ENCODE measurements around the gene COG1. TPM values are rescaled to one million over a fixed set of nuclear protein-coding genes. Genes with fewer than 3 reads are reported as not detected.

Gene COG1
- total and polyA plus RNA-seq, 2 donors (not counting 3 experiments of a cell fraction or from before 2014, with no cell fraction given) = 26.2 to 39.0 TPM

- DNase-seq (ENCODE audit: low read depth, low spot score) (no peak), FAIRE-seq (no peak)
- Histone ChIP-seq H3K9me3 (replicated peaks; ENCODE audit: control insufficient read depth, insufficient read depth, low read length) (no peaks in the 10 kb centered on the region), H2AFZ (ENCODE audit: low read depth, low read length) (no peak overlapping the region), H3K36me3 (ENCODE audit: control insufficient read depth in 2 of 2, extremely low read depth in 1 of 2, insufficient read depth in 2 of 2, low read length in 2 of 2) (peaks cover 0 to 5% of the 10 kb centered on the region in 2 experiments), H3K79me2 (ENCODE audit: control insufficient read depth, insufficient read depth, low read length) (no peaks in the 10 kb centered on the region), H4K20me1 (replicated peaks; ENCODE audit: control insufficient read depth, extremely low read depth, insufficient read depth, low read length) (no peaks in the 10 kb centered on the region), H3K4me1 (ENCODE audit: control insufficient read depth, extremely low read depth, insufficient read depth, low read length) (no peaks in the 10 kb centered on the region), H3K4me3 (replicated peaks in 1 of 3; ENCODE audit: insufficient read depth in 1 of 3, low read depth in 1 of 3, low read length in 3 of 3) (no peak overlapping the region), H3K27ac (ENCODE audit: insufficient read depth, low read depth, low read length) (no peak overlapping the region), H3K4me2 (ENCODE audit: insufficient read depth, low read length) (no peak overlapping the region), H3K9ac (replicated peaks; ENCODE audit: extremely low read depth, insufficient read depth, low read length) (no peak overlapping the region), H3K27me3 (ENCODE audit: control insufficient read depth in 2 of 2, insufficient read depth in 2 of 2, low read length in 2 of 2) (no peaks in the 10 kb centered on the region), H3K9me1 (replicated peaks; ENCODE audit: control insufficient read depth, extremely low read depth, insufficient read depth, low read length) (no peaks in the 10 kb centered on the region)
- intact Hi-C loops (cut with micrococcal nuclease) (no loop called here), dilution Hi-C loops (cut with MboI; ENCODE audit: extremely low pct_ligation_motif_present, low sequenced_read_pairs) (no loop called here)
- POLR2A ChIA-PET = no interaction called here
- TF ChIP-seq MYC (IDR thresholded peaks at IDR 0.05; ENCODE audit: low read depth, low read length) (no peak), CTCF (IDR thresholded peaks at IDR 0.05; ENCODE audit: extremely low read depth in 1 of 2, insufficient read depth in 1 of 2, low read depth in 1 of 2, low read length in 2 of 2) (no peak), FOS (IDR thresholded peaks at IDR 0.05; ENCODE audit: borderline replicate concordance, insufficient read depth, low read length) (no peak), JUN (IDR thresholded peaks at IDR 0.05; ENCODE audit: borderline replicate concordance, insufficient read depth, insufficient read length, low read depth) (no peak), POLR2A (IDR thresholded peaks at IDR 0.05; ENCODE audit: low read depth, low read length) (no peak), POLR2AphosphoS5 (IDR thresholded peaks at IDR 0.05; ENCODE audit: insufficient read depth, low read depth, low read length) (no peak), EZH2 (IDR thresholded peaks at IDR 0.05; ENCODE audit: borderline replicate concordance, low read depth, low read length, severe bottlenecking) (no peak), GATA2 (IDR thresholded peaks at IDR 0.05; ENCODE audit: insufficient read depth, insufficient read length, low read depth, low read length) (no peak)
- TF ChIP-seq, protein P1, sequence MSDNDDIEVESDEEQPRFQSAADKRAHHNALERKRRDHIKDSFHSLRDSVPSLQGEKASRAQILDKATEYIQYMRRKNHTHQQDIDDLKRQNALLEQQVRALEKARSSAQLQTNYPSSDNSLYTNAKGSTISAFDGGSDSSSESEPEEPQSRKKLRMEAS (IDR thresholded peaks at IDR 0.05; ENCODE audit: insufficient read depth, insufficient read length) = no peak
- CTCF ChIA-PET = interaction anchor here (1.1 to 7.4 kb wide), 4 partner anchors 52 to 692 kb away, joined by 6 to 73 read pairs (median 34); no protein-coding TSS in a partner anchor
- no TSS peak for BruUV-seq (replicated peaks)
These were observed 55.7 kb downstream of the COG1 start for GRCh38 chr17:73248532-73248931.

Data from endothelial cell of umbilical vein (primary cell).